Upper lobe of right lung (tissue), 1 donor: ENCODE results near the gene AKR7A2. TPM values are rescaled to one million over a fixed set of nuclear protein-coding genes. Genes with fewer than 3 reads are reported as not detected.
"Not testable (repeated sequence)": the region's sequence is repeated elsewhere in the genome, so short reads cannot be mapped to it uniquely, and the experiment has no call there.

ENCODE experiments used
- ATAC-seq: fragments of 200-7000 bp; cut with Tn5 transposase; one replicate; pipeline ENCODE4 v1.9.1; 2020; ENCODE audit warnings: mild to moderate bottlenecking, moderate library complexity
- DNase-seq: peaks from one replicate; pipeline ENCODE4 v3.0.0-alpha.2; 2020
- H3K27ac ChIP-seq: fragments of 200-600 bp; one replicate; pipeline ENCODE4 v1.8.0; 2022
- H3K27me3 ChIP-seq: fragments of 200-600 bp; one replicate; pipeline ENCODE4 v1.8.0; 2022; ENCODE audit warnings: mild to moderate bottlenecking
- H3K36me3 ChIP-seq: fragments of 200-600 bp; one replicate; pipeline ENCODE4 v1.8.0; 2022
- H3K4me1 ChIP-seq: fragments of 200-600 bp; one replicate; pipeline ENCODE4 v1.8.0; 2022
- H3K4me3 ChIP-seq: fragments of 200-600 bp; one replicate; pipeline ENCODE4 v1.8.0; 2022; ENCODE audit warnings: mild to moderate bottlenecking
- H3K9me3 ChIP-seq: fragments of 200-600 bp; one replicate; pipeline ENCODE4 v1.8.0; 2022
- intact Hi-C: fragments of 100-400 bp; cut with DNase I; formaldehyde crosslinking; loops from one replicate; pipeline ENCODE4 v1.11.0; 2022
- total RNA-seq: library from RNA; stranded (reverse); fragmentation: NEBNext Ultra II Directional; extraction: Animal tissue kit (Norgen Biotek cat#: 25700); gene quantifications from one replicate; pipeline ENCODE4 v1.2.1, GENCODE V29; 2021
- TF ChIP-seq, protein P1 (sequence below): fragments of 200-600 bp; IDR thresholded peaks from one replicate; pipeline ENCODE4 v1.8.0; 2022; ENCODE audit warnings: antibody characterized with exemption
- donor health status: DM: no; HTN: yes; CAD: no; lungs with severe emphysema.

Gene AKR7A2
- total RNA-seq, 1 donor from 2014 or later: 39.1 TPM

DNA sequence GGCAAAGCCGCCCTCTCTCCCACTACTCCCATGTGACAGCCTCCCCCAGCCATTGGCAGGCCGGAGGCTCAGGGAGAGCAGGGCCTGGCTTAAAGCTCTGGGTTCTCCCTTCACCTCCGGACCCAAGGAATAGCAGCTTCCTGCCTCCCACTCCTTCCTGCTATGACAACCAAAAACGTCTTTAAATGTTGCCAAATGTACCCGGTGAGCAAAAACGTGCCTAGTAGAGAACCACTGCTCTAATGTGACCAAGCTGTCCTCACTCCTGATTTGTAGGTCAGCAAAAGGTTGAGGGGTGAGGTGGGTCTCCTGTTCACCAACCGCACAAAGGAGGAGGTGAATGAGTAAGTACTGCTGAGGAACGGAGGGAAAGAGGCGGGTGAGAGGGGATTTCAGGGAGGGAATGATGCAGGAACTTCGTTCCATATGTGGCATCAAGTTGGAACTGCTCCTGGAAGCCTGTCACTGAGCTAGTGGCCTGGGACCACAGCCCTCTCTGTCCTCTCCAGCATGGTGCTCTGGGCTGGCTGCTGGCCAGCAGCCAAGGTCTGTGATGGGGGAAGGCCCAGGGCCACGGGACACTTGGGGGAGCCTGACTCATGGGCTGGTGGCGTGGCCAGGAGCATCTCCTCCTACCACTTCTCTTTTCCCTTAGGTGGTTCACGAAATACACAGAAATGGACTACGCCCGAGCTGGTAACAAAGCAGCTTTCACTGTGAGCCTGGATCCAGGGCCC lies 54.6 kb downstream of the AKR7A2 start:
- DNase-seq: peak; percentile 79
- no peaks in the 10 kb centered on the region for H3K27me3 ChIP-seq
- H3K4me3 ChIP-seq: no peak overlapping the region
- peak; percentile 71 for ATAC-seq
- intact Hi-C loops: no loop called here
- H3K27ac ChIP-seq: no peak overlapping the region
- TF ChIP-seq, protein P1, sequence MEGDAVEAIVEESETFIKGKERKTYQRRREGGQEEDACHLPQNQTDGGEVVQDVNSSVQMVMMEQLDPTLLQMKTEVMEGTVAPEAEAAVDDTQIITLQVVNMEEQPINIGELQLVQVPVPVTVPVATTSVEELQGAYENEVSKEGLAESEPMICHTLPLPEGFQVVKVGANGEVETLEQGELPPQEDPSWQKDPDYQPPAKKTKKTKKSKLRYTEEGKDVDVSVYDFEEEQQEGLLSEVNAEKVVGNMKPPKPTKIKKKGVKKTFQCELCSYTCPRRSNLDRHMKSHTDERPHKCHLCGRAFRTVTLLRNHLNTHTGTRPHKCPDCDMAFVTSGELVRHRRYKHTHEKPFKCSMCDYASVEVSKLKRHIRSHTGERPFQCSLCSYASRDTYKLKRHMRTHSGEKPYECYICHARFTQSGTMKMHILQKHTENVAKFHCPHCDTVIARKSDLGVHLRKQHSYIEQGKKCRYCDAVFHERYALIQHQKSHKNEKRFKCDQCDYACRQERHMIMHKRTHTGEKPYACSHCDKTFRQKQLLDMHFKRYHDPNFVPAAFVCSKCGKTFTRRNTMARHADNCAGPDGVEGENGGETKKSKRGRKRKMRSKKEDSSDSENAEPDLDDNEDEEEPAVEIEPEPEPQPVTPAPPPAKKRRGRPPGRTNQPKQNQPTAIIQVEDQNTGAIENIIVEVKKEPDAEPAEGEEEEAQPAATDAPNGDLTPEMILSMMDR: no peak
- peaks cover 13% of the 10 kb centered on the region for H3K4me1 ChIP-seq
- peaks cover 60% of the 10 kb centered on the region for H3K36me3 ChIP-seq
- no peaks in the 10 kb centered on the region for H3K9me3 ChIP-seq

- ATAC-seq, H3K9me3 ChIP-seq, DNase-seq, intact Hi-C loops, H3K27me3 ChIP-seq, H3K27ac ChIP-seq, H3K4me3 ChIP-seq: not testable (repeated sequence)
- peaks cover 17% of the 10 kb centered on the region for H3K4me1 ChIP-seq
- peaks cover 60% of the 10 kb centered on the region for H3K36me3 ChIP-seq
Measured at GRCh38 chr1:19256301-19256700, 55.6 kb downstream of the AKR7A2 start.

DNA sequence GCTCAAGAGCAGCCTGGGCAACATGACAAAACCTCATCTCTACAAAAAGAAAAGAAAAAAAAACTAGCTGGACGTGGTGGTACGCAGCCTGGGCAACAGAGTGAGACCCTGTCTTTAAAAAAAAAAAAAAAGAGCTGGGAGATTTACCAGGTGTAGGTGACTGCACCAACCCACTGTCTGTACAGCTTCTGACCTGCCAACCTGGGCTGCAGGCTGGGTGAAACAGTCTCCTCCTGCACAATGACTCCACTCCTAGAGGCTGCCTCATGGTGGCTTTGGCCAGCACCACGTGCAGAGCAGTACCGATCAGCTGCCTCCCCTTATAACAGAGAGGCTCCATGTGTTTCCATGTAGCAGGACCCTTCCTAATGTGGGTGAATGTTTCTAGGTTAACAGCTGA lies 56.7 kb downstream of the AKR7A2 start:
- H3K4me3 ChIP-seq: no peak overlapping the region
- H3K4me1 ChIP-seq: peaks cover 24% of the 10 kb centered on the region
- intact Hi-C loops: no loop called here
- no peak overlapping the region for H3K27ac ChIP-seq
- ATAC-seq: no peak
- H3K36me3 ChIP-seq: peaks cover 53% of the 10 kb centered on the region
- TF ChIP-seq, protein P1: no peak
- no peaks in the 10 kb centered on the region for H3K9me3 ChIP-seq
- DNase-seq: no peak
- no peaks in the 10 kb centered on the region for H3K27me3 ChIP-seq

DNA sequence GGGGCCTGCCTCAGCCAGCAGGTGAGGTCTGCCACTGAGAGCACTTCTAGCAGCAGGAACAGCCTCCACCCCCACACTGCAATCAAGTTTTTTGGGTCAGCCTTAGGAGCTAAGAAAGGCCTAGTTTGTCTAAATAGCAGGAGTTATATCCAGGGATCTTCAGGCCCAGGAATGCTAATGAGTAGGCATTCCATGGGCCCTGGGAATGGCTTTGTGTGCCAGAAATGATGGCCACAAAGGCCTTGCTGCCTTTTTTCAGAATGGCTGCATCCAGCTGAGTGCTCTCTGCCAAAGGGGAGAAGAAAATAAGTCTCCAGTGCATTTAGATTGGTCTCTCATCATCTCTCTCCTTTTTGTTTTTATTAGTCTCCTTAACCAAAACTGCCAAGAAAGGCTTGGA lies 57.5 kb downstream of the AKR7A2 start:
- intact Hi-C loops: no loop called here
- no peak for ATAC-seq
- TF ChIP-seq, protein P1: no peak
- peaks cover 29% of the 10 kb centered on the region for H3K4me1 ChIP-seq
- no peaks in the 10 kb centered on the region for H3K27me3 ChIP-seq
- no peaks in the 10 kb centered on the region for H3K9me3 ChIP-seq
- H3K36me3 ChIP-seq: peaks cover 45% of the 10 kb centered on the region
- no peak for DNase-seq
- no peak overlapping the region for H3K4me3 ChIP-seq
- H3K27ac ChIP-seq: no peak overlapping the region

Other genes starting within 250 kb of the AKR7A2 start
- gene UBR4, start 101.9 kb downstream of the AKR7A2 start, total RNA-seq: 110 TPM
- gene EMC1, start 60.6 kb downstream of the AKR7A2 start, total RNA-seq: 38.7 TPM
- 27.3 TPM for gene MRTO4, start 60.3 kb downstream of the AKR7A2 start, total RNA-seq
- gene AKR7A3, start 23.4 kb downstream of the AKR7A2 start, total RNA-seq: 0.43 TPM
- gene SLC66A1, start 182 bp upstream of the AKR7A2 start, total RNA-seq: 20.9 TPM
- 237 TPM for gene CAPZB, start 173.4 kb upstream of the AKR7A2 start, total RNA-seq